ENCODE results near the gene EVPL.

EVPL gene

GRCh38 chr17:76033139-76033538, 6.0 kb upstream of the EVPL start:
- peaks cover 3% of the 10 kb centered on the region for H3K36me3 Mint-ChIP-seq
- ATAC-seq: no peak
- H3K27me3 Mint-ChIP-seq: peaks cover 10% of the 10 kb centered on the region
- peaks cover 11% of the 10 kb centered on the region for H3K4me1 Mint-ChIP-seq
- H3K9me3 Mint-ChIP-seq: no peaks in the 10 kb centered on the region
- no peak overlapping the region for H3K4me3 Mint-ChIP-seq
- H3K27ac Mint-ChIP-seq: no peak overlapping the region

DNA sequence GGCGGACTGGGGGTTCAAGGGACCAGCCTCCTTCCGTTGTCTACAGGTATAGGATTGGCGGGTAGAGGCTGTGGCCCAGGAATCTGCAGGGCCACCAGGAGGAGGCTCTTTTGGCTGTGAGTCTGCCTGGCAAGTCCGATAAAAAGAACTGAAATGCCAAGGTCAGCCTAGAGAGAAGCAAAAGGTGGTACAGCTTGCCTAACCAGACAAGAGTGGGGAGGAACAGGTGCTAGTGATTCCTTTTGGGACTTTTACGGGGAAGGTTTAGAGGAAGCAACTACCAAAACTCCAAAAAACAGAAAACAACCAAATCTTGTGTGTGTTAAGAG, 5.6 kb upstream of the EVPL start:
- Mint-ChIP-seq H3K27ac (no peak overlapping the region), H3K36me3 (no peaks in the 10 kb centered on the region), H3K9me3 (no peaks in the 10 kb centered on the region), H3K4me1 (peaks cover 11% of the 10 kb centered on the region), H3K4me3 (no peak overlapping the region), H3K27me3 (peaks cover 10% of the 10 kb centered on the region)
- no peak for ATAC-seq

DNA sequence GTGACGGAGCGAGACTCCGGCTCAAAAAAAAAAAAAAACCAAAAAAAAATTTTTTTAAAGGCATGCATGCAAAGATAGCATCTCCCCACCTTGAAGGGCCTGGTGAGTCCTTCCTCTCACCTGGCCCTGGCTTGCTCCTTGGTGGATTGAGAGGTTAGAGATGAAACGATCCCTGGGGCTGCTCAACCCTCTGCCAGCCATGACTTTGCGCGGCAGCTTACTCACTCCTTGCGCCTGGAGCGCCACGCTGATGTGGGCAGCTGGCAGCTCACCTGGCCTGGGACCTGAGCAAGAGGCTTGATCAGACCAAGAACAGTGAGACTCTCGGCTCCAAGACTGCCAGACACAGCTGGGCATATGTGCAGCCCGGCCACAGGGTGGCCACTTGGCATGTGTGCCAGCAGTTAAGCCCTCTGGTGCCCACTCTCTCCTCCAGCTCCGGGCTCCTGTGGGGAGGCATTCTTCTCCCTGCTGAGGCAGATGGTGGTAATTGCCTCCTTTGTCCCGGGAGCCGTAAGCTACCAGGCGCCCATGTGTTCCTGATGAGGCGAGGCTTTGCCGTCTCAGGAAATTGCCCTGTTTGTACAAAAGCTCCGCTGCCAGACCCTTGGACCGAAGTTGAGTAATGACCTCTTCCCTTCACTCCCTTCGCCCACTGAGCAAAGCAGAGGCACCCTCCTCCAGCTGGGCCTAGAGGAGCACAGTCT, 5.1 kb upstream of the EVPL start:
- Mint-ChIP-seq H3K9me3 (no peaks in the 10 kb centered on the region), H3K4me3 (no peak overlapping the region), H3K27me3 (peaks cover 10% of the 10 kb centered on the region), H3K36me3 (no peaks in the 10 kb centered on the region), H3K27ac (no peak overlapping the region), H3K4me1 (peaks cover 11% of the 10 kb centered on the region)
- no peak for ATAC-seq

DNA sequence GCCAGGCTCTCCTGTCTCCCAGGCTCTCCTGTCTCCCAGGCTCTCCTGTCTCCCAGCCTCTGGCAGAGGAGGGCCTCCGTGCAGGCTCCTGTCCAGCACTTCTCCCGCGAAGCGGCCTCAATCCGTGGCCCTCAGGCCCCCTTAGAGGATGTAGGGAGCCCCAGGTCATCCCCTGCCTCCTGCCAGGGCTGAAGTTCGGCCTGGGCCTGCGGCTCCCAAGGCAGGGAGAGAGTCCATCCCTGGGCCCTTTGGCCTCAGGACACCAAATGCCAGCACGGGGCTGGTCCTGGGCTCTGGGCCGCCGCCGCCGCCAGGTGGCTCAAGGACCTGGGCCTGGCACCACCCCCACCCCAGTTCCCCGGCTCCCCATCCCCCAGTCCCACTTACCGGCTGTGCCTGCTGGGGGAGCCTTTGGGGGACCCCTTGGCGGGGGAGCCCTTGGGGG, 370 bp downstream of the EVPL start:
- no peaks in the 10 kb centered on the region for H3K36me3 Mint-ChIP-seq
- ATAC-seq: peak; percentile 10
- peaks cover 11% of the 10 kb centered on the region for H3K4me1 Mint-ChIP-seq
- peaks cover 22% of the 10 kb centered on the region for H3K27me3 Mint-ChIP-seq
- no peak overlapping the region for H3K4me3 Mint-ChIP-seq
- H3K27ac Mint-ChIP-seq: no peak overlapping the region
- no peaks in the 10 kb centered on the region for H3K9me3 Mint-ChIP-seq

- Mint-ChIP-seq H3K4me1 (peaks cover 11% of the 10 kb centered on the region), H3K9me3 (no peaks in the 10 kb centered on the region), H3K27me3 (peaks cover 22% of the 10 kb centered on the region), H3K4me3 (no peak overlapping the region), H3K36me3 (no peaks in the 10 kb centered on the region), H3K27ac (no peak overlapping the region)
- ATAC-seq: no peak
Measured at GRCh38 chr17:76025294-76025693, 1.8 kb downstream of the EVPL start.

DNA sequence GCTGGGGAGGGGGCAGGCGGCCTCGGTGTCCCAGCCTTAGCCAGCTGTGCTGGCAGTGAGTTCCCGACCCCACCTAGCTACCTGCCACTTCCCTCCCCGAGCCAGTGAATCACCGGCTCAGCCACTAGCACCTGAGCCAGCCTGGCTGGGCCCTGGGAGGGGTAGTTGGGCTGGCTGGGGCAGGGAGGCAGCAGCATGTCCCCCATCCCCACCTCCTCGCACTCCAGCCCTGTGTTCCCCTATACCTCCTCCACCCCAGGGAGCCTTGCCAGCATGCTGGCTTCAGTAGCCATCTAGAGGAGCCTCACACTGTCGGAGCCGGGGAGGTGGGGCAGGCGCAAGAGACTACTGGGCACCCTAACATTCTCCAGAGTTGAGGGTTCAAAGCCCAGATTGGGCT, 2.8 kb downstream of the EVPL start:
- Mint-ChIP-seq H3K27ac (no peak overlapping the region), H3K27me3 (peaks cover 17% of the 10 kb centered on the region), H3K4me1 (peaks cover 5% of the 10 kb centered on the region), H3K9me3 (no peaks in the 10 kb centered on the region), H3K36me3 (no peaks in the 10 kb centered on the region), H3K4me3 (no peak overlapping the region)
- no peak for ATAC-seq

- Mint-ChIP-seq H3K4me3 (no peak overlapping the region), H3K9me3 (no peaks in the 10 kb centered on the region), H3K27ac (no peak overlapping the region), H3K4me1 (peaks cover under 1% of the 10 kb centered on the region), H3K36me3 (no peaks in the 10 kb centered on the region), H3K27me3 (peaks cover 12% of the 10 kb centered on the region)
- ATAC-seq: no peak
Measured at GRCh38 chr17:76023900-76024237, 3.2 kb downstream of the EVPL start.

GRCh38 chr17:76022973-76023899, 3.9 kb downstream of the EVPL start:
- ATAC-seq: no peak
- H3K36me3 Mint-ChIP-seq: no peaks in the 10 kb centered on the region
- no peaks in the 10 kb centered on the region for H3K9me3 Mint-ChIP-seq
- no peak overlapping the region for H3K4me3 Mint-ChIP-seq
- H3K27ac Mint-ChIP-seq: no peak overlapping the region
- no peaks in the 10 kb centered on the region for H3K4me1 Mint-ChIP-seq
- peaks cover 12% of the 10 kb centered on the region for H3K27me3 Mint-ChIP-seq

DNA sequence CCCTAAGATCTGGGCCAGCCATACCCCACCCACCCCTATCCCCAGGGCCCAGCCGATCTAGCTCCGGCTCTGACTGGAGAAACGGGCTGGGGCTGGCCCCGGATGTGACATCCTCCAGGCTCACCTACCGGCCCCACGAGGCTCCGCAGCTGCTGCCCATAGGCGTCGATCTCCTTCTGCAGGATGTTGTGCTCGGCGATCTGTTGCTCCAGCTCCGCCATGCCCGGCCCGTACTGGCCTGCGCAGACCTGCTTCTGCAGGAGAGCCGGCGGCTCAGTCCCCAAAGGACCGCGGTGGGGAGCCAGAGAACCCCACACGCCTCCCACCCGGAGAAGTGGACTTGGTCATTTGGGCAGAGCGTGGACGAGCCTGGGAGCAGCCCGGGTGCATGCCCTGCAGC, 4.8 kb downstream of the EVPL start:
- H3K27me3 Mint-ChIP-seq: peaks cover 12% of the 10 kb centered on the region
- H3K36me3 Mint-ChIP-seq: no peaks in the 10 kb centered on the region
- no peak overlapping the region for H3K4me3 Mint-ChIP-seq
- no peaks in the 10 kb centered on the region for H3K9me3 Mint-ChIP-seq
- H3K27ac Mint-ChIP-seq: no peak overlapping the region
- no peaks in the 10 kb centered on the region for H3K4me1 Mint-ChIP-seq
- no peak for ATAC-seq

- no peak overlapping the region for H3K4me3 Mint-ChIP-seq
- H3K27ac Mint-ChIP-seq: no peak overlapping the region
- no peaks in the 10 kb centered on the region for H3K4me1 Mint-ChIP-seq
- peaks cover 9% of the 10 kb centered on the region for H3K27me3 Mint-ChIP-seq
- ATAC-seq: no peak
- H3K9me3 Mint-ChIP-seq: no peaks in the 10 kb centered on the region
- H3K36me3 Mint-ChIP-seq: no peaks in the 10 kb centered on the region
Measured at GRCh38 chr17:76019833-76020467, 7.2 kb downstream of the EVPL start.

GRCh38 chr17:76018801-76019200, 8.3 kb downstream of the EVPL start:
- ATAC-seq: no peak
- H3K36me3 Mint-ChIP-seq: no peaks in the 10 kb centered on the region
- H3K4me3 Mint-ChIP-seq: no peak overlapping the region
- peaks cover 6% of the 10 kb centered on the region for H3K27me3 Mint-ChIP-seq
- no peaks in the 10 kb centered on the region for H3K9me3 Mint-ChIP-seq
- H3K27ac Mint-ChIP-seq: no peak overlapping the region
- H3K4me1 Mint-ChIP-seq: peaks cover 8% of the 10 kb centered on the region

GRCh38 chr17:76018340-76018680, 8.8 kb downstream of the EVPL start:
- ATAC-seq: no peak
- H3K4me1 Mint-ChIP-seq: peaks cover 8% of the 10 kb centered on the region
- H3K9me3 Mint-ChIP-seq: no peaks in the 10 kb centered on the region
- H3K4me3 Mint-ChIP-seq: no peak overlapping the region
- H3K27me3 Mint-ChIP-seq: peaks cover 7% of the 10 kb centered on the region
- no peaks in the 10 kb centered on the region for H3K36me3 Mint-ChIP-seq
- no peak overlapping the region for H3K27ac Mint-ChIP-seq

DNA sequence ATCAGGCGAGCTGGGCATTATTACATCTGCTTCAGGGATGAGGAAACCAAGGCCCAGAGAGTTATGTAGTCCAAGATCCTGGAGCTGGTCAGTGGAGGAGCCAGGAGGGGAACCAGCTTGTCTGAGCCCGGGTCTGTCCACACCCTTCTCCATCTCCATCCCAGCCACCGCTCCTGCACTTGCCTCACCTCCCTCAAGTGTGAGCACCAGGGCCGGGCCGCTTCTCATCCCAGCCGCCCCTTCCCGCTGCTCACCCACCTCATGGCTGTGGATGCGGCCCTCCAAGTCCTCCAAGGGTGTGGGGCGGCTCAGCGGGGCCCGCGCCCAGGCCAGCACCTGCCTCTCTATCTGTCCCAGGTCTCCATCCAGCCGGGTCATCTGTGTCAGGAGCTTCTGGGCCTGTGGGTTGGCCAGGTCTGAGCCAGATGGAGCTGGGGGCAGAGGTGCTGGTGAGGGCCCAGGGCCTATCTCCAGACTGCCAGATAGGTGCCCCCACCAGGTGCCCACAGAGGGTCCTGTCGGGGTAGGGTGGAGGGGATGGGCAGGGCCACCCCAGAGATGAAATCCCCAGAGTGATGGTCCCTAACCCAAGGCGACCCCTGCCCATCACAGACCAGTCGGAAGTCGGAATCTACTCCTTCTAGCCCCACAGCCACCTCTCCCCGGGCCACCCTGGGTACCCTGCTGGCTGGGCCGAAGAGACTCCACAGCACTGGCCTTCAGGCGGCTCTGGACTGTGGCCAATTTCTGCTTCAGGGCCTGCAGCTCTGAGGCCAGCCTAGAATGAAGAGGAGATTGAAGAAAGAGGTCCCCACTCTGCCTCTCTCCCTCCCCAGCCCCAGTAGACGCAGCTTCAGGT, 9.4 kb downstream of the EVPL start:
- Mint-ChIP-seq H3K9me3 (no peaks in the 10 kb centered on the region), H3K27ac (no peak overlapping the region), H3K4me1 (peaks cover 8% of the 10 kb centered on the region), H3K36me3 (no peaks in the 10 kb centered on the region), H3K4me3 (no peak overlapping the region), H3K27me3 (peaks cover 7% of the 10 kb centered on the region)
- ATAC-seq: peak; percentile 17

- Mint-ChIP-seq H3K4me3 (no peak overlapping the region), H3K27ac (no peak overlapping the region), H3K36me3 (no peaks in the 10 kb centered on the region), H3K9me3 (no peaks in the 10 kb centered on the region), H3K4me1 (peaks cover 8% of the 10 kb centered on the region), H3K27me3 (peaks cover 7% of the 10 kb centered on the region)
- no peak for ATAC-seq
Measured at GRCh38 chr17:76014925-76015261, 12.2 kb downstream of the EVPL start.
